ENCODE data around the gene MPL.

MPL gene

DNA sequence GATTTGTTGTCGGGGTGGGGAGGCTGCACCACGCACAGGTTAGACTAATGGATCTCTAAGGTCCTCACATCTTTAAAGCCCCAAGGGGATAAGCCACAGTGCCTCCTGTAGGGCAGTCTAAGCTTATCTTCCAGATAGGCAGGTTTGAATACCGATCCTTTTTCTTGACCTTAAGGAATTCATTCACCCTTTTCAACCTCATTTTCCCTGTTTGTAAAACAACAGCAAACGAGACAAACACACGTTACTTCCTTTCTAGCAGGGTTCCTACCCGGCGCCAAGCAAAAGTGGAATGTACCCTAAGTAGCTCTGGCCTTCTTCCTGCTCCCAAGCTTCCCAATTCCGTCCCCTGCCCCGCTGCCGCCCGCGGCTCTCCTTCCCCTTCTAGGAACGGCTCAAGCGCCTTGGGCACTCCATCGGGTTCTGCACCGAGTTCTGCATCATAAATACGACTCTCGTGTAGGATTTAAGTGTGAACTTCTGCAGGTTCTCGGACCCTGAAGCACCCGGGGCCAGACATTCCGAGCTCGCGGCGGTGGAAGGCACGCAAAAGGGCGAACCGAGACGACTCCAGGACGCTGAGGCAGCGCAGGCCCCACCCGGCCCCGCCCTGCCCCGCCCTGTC lies 20.6 kb downstream of the MPL start:
- DNase-seq (ENCODE audit: low spot score in 2 of 2) (no peak), ATAC-seq (replicated peaks; ENCODE audit: extremely low read depth, poor library complexity, severe bottlenecking) (peak; percentile 33)
- H3K36me3 Mint-ChIP-seq (ENCODE audit: insufficient read depth), result peaks cover 10% of the 10 kb centered on the region
- H3K9me3 Mint-ChIP-seq, result no peaks in the 10 kb centered on the region
- H3K4me3 Mint-ChIP-seq, result peak overlapping the region; percentile 77
- H3K4me1 Mint-ChIP-seq, result peaks cover 21% of the 10 kb centered on the region
- peak overlapping the region; percentile 82 for H3K27ac Mint-ChIP-seq (ENCODE audit: low read depth)
- H3K27me3 Mint-ChIP-seq, result no peaks in the 10 kb centered on the region

DNA sequence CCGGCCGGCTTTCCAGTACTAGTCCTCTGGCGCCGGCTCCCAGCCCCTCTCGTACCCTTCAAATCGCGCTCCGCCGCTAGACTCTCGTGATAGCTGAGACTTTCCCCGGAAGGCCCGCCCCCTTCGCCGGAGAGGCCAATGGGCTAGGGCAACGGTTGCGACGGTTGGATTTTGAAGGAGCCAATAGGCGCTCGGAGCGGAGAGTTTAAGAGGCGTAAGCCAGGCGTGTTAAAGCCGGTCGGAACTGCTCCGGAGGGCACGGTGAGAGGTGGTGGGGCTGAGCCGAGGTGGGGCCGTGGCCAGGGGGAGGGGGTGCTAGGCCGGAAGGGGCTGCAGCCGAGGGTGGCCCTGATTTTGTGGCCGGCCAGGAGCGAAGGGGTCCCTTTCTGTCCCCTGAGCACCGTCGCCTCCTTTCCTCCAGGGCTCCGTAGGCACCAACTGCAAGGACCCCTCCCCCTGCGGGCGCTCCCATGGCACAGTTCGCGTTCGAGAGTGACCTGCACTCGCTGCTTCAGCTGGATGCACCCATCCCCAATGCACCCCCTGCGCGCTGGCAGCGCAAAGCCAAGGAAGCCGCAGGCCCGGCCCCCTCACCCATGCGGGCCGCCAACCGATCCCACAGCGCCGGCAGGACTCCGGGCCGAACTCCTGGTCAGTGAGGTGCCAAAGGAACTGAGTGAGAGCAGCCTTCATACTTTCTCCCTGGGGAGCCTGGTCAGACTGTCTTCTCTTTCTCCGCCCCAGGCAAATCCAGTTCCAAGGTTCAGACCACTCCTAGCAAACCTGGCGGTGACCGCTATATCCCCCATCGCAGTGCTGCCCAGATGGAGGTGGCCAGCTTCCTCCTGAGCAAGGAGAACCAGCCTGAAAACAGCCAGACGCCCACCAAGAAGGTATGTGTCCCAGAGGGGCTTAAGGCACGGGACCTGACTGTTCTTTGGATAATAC lies 21.4 kb downstream of the MPL start, which contains the start of gene CDC20:
CDC20 (plus strand) TSS at position 236 of the 948 bp plus-strand sequence; CDS start at position 471, 235 bp downstream.
- H3K36me3 Mint-ChIP-seq (ENCODE audit: insufficient read depth), result peaks cover 14% of the 10 kb centered on the region

DNA sequence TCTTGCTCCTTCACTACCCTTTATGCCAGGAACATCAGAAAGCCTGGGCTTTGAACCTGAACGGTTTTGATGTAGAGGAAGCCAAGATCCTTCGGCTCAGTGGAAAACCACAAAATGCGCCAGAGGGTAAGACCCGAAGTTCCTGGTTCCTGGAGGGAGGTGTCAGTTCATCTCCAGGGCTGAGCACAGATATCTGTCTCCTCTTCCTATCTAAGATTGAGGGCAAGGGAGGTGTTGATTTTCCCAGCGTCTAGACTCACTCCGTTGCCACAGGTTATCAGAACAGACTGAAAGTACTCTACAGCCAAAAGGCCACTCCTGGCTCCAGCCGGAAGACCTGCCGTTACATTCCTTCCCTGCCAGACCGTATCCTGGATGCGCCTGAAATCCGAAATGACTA lies 22.1 kb downstream of the MPL start:
- Mint-ChIP-seq H3K4me3 (peak overlapping the region; percentile 77), H3K4me1 (peaks cover 26% of the 10 kb centered on the region), H3K9me3 (no peaks in the 10 kb centered on the region), H3K36me3 (ENCODE audit: insufficient read depth) (peaks cover 17% of the 10 kb centered on the region), H3K27ac (ENCODE audit: low read depth) (no peak overlapping the region), H3K27me3 (no peaks in the 10 kb centered on the region)
- DNase-seq (ENCODE audit: low spot score in 2 of 2), result no peak
- no peak for ATAC-seq (replicated peaks; ENCODE audit: extremely low read depth, poor library complexity, severe bottlenecking)

More for the DNA sequence above, 21.4 kb downstream of the MPL start, which contains the start of gene CDC20:
- Mint-ChIP-seq H3K9me3 (no peaks in the 10 kb centered on the region), H3K27me3 (no peaks in the 10 kb centered on the region), H3K4me1 (peaks cover 25% of the 10 kb centered on the region), H3K27ac (ENCODE audit: low read depth) (peak within 1 kb of the TSS; percentile 82), H3K4me3 (peak within 1 kb of the TSS; percentile 77)
- ATAC-seq (replicated peaks; ENCODE audit: extremely low read depth, poor library complexity, severe bottlenecking) (peak; percentile 100), DNase-seq (ENCODE audit: low spot score in 2 of 2) (peak; percentile 92 to 94)

DNA sequence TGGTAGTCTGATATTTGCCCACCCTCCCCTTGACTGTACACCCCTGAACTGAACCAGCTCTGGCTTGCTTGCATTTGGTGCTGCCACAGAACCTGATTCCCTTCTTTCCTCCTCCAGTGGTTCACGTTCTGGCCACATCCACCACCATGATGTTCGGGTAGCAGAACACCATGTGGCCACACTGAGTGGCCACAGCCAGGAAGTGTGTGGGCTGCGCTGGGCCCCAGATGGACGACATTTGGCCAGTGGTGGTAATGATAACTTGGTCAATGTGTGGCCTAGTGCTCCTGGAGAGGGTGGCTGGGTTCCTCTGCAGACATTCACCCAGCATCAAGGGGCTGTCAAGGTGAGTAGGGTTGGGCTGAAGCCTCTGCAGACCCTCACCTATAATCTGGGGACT lies 23.0 kb downstream of the MPL start:
- Mint-ChIP-seq H3K36me3 (ENCODE audit: insufficient read depth) (peaks cover 18% of the 10 kb centered on the region), H3K27me3 (no peaks in the 10 kb centered on the region), H3K27ac (ENCODE audit: low read depth) (no peak overlapping the region), H3K9me3 (no peaks in the 10 kb centered on the region), H3K4me1 (peaks cover 34% of the 10 kb centered on the region), H3K4me3 (no peak overlapping the region)
- DNase-seq (ENCODE audit: low spot score in 2 of 2), result no peak
- no peak for ATAC-seq (replicated peaks; ENCODE audit: extremely low read depth, poor library complexity, severe bottlenecking)

DNA sequence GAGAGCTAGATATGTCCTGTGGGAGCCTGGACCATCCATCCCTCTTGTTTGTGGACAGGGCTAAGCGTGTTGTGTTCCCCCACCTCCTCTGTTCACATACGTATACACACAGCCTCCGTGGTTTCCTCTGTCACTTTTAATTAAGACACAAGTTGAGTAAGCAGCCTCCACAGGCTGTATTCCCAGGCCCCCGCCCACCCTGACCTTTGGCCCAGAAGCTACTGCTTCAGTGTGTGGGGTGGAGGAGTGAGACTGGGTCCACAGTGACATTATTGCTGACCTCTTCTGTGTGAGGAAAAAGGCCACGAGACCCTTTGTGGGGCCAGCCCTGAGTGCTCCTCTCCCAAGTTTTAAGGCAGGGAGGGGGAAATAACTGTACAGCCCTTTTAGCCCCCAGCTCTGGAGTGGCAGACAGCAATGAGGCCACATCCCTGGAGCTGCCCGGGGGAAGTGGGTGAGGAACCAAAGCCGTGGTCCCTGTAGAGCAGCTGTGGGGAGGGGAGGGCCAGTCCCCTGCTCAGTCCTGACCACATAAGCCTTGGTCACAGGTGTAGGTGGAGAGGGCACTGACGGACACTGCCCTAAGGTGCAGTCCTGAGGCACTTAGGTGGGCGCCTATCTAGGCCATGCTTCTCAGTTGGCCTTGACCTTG lies 25.8 kb downstream of the MPL start:
- DNase-seq (ENCODE audit: low spot score in 2 of 2) (no peak), ATAC-seq (replicated peaks; ENCODE audit: extremely low read depth, poor library complexity, severe bottlenecking) (no peak)
- no peaks in the 10 kb centered on the region for H3K27me3 Mint-ChIP-seq
- H3K4me1 Mint-ChIP-seq, result peaks cover 48% of the 10 kb centered on the region
- no peaks in the 10 kb centered on the region for H3K9me3 Mint-ChIP-seq
- H3K27ac Mint-ChIP-seq (ENCODE audit: low read depth), result no peak overlapping the region
- no peak overlapping the region for H3K4me3 Mint-ChIP-seq
- peaks cover 22% of the 10 kb centered on the region for H3K36me3 Mint-ChIP-seq (ENCODE audit: insufficient read depth)

DNA sequence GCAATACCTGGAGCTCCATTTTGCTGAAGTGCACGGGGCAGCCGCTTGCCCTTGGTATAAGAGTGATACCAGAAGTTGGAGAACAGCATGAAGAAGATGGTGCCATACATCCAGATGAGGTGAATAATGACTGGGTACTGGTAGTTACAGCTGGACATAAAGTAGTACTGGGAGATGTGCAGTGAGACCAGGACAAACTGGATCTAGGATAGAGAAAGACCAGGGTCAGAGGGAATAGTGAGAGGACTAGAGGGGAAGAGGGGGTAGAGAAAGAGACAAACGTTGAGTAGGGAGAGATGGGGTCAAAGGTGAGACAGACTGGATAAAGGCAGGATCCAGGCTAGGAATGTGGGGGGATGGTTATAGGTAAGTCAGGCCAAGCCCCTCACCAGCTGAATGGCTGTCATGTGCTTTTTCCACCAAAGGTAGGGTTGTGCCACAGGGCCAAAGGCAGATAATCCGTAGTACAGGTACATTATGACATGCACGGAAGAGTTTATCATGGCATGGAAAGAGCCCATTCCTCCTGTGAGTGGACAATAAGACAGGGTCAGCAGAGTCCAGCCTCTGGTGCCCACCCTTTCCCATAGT lies 26.4 kb downstream of the MPL start:
- DNase-seq (ENCODE audit: low spot score in 2 of 2) (no peak), ATAC-seq (replicated peaks; ENCODE audit: extremely low read depth, poor library complexity, severe bottlenecking) (no peak)
- H3K36me3 Mint-ChIP-seq (ENCODE audit: insufficient read depth), result peaks cover 20% of the 10 kb centered on the region
- no peaks in the 10 kb centered on the region for H3K9me3 Mint-ChIP-seq
- no peaks in the 10 kb centered on the region for H3K27me3 Mint-ChIP-seq
- H3K4me1 Mint-ChIP-seq, result peaks cover 47% of the 10 kb centered on the region
- H3K4me3 Mint-ChIP-seq, result no peak overlapping the region
- H3K27ac Mint-ChIP-seq (ENCODE audit: low read depth), result peak overlapping the region; percentile 26

DNA sequence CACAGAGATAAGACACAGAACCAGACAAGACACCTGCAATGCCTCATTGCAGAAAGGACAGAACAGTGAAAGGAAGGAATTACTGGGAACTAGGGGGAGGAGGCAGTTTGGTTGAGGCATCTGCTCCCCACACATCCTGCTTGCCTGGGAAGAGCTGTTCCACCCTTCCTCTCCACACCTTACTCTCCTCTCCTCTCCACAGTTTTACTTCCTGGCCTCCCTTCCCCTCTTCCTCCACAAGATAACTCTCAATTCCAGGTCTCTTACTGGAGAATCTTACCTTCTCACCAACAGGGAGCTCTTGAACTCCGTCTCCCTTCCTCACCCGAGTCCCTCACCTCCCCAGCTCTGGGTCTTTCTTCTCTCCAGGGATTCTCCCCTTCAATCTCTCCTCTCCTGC lies 28.1 kb downstream of the MPL start:
- ATAC-seq (replicated peaks; ENCODE audit: extremely low read depth, poor library complexity, severe bottlenecking), result no peak
- H3K36me3 Mint-ChIP-seq (ENCODE audit: insufficient read depth), result peaks cover 20% of the 10 kb centered on the region
- H3K4me1 Mint-ChIP-seq, result peaks cover 42% of the 10 kb centered on the region

DNA sequence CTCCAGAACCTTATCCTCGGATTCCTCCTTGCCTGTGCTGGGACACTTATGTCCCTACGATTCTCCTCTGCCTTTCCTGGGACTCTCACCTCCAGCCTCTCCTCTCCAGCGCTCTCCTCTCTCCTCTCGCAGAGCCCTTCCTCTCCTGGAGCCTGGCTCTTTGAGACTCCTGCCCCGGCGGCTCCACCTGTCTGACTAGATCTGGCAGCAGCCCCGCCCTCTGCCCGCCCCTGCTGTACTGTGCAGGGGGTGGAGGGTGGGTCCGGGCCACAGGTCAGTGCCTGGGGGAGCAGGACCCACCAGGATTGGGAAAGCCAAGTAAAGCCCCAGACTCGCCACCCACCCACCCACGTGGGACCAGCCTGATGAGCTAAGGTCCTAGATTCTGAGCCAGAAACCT lies 28.6 kb downstream of the MPL start:
- Mint-ChIP-seq H3K4me1 (peaks cover 44% of the 10 kb centered on the region), H3K4me3 (peak overlapping the region; percentile 86), H3K9me3 (no peaks in the 10 kb centered on the region), H3K27ac (ENCODE audit: low read depth) (peak overlapping the region; percentile 97), H3K27me3 (no peaks in the 10 kb centered on the region), H3K36me3 (ENCODE audit: insufficient read depth) (peaks cover 20% of the 10 kb centered on the region)
- ATAC-seq (replicated peaks; ENCODE audit: extremely low read depth, poor library complexity, severe bottlenecking), result no peak
- DNase-seq (ENCODE audit: low spot score in 2 of 2), result no peak

More for the DNA sequence above, 28.1 kb downstream of the MPL start:
- Mint-ChIP-seq H3K27ac (ENCODE audit: low read depth) (peak overlapping the region; percentile 97), H3K4me3 (peak overlapping the region; percentile 86), H3K27me3 (no peaks in the 10 kb centered on the region), H3K9me3 (no peaks in the 10 kb centered on the region)
- no peak for DNase-seq (ENCODE audit: low spot score in 2 of 2)

DNA sequence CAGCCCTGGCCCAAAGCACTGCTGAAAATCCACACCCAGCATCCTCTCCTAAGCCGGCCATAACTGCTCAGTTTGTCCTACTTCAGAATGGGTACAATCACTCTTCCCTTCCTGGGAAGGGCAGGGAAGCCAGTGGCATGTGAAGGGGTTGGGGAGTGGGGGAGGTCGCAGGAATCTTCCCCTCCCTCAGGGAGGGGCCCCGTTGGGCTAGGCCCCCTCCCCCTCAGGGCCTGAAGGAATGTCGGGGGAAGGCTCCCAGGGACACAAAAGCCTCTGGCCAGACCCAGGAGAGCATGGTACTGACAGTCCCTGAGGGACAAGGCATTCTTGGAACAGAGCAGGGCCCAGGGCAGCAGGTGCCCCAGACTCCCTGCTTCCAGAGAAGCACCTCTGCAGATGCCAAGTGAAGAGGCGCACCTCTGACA lies 29.0 kb downstream of the MPL start:
- peak overlapping the region; percentile 86 for H3K4me3 Mint-ChIP-seq
- no peaks in the 10 kb centered on the region for H3K27me3 Mint-ChIP-seq
- no peak for DNase-seq (ENCODE audit: low spot score in 2 of 2)
- H3K9me3 Mint-ChIP-seq, result no peaks in the 10 kb centered on the region
- H3K4me1 Mint-ChIP-seq, result peaks cover 44% of the 10 kb centered on the region
- H3K27ac Mint-ChIP-seq (ENCODE audit: low read depth), result peak overlapping the region; percentile 97
- ATAC-seq (replicated peaks; ENCODE audit: extremely low read depth, poor library complexity, severe bottlenecking), result no peak
- peaks cover 20% of the 10 kb centered on the region for H3K36me3 Mint-ChIP-seq (ENCODE audit: insufficient read depth)

DNA sequence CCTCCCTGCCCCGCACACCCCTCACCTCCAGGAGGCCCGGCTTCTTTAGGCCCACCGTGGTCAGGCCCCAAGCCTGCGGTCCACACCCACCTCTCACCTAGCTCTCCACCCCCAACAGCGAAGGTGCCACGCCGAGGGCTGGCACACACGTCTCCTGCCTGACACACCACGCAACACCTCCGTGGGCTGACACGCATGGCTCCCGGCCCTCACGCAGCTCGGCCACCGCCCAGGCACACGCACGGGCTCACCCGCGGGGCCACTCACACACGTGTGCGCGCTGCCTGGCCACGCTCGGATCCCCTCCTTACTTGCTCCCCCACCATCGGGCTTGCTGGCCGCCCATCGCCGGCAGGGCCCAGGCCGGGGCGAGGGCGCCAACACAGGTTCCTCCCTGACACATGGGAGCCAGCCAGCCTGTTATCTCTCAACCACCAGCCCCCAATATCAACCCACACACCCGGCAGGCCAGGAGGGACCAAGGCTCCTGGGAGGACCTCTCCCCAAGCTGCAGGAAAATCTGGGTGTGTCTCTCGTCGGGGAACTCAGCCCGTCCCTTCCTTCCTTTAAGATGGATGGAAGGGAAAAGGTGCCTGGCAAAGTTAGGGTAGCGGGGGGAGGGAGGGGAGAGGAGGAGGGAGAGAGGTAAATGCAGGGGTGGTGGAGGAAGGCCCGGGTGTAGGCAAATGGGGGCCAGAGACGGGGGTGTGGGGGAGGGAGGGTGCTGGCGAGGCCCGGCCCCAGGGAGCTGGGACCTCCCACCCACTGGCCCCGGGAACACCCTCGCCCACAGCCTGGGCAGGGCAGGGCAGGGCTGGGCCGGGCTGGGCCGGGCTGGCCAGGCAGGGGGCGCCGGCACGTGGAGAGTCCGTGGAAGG lies 29.6 kb downstream of the MPL start:
- DNase-seq (ENCODE audit: low spot score in 2 of 2) (peak in 1 of 2 donors; percentile 16), ATAC-seq (replicated peaks; ENCODE audit: extremely low read depth, poor library complexity, severe bottlenecking) (peak; percentile 38)
- peaks cover 20% of the 10 kb centered on the region for H3K36me3 Mint-ChIP-seq (ENCODE audit: insufficient read depth)
- H3K4me3 Mint-ChIP-seq, result peak overlapping the region; percentile 86
- H3K27ac Mint-ChIP-seq (ENCODE audit: low read depth), result peak overlapping the region; percentile 97
- H3K27me3 Mint-ChIP-seq, result no peaks in the 10 kb centered on the region
- peaks cover 44% of the 10 kb centered on the region for H3K4me1 Mint-ChIP-seq
- H3K9me3 Mint-ChIP-seq, result no peaks in the 10 kb centered on the region

DNA sequence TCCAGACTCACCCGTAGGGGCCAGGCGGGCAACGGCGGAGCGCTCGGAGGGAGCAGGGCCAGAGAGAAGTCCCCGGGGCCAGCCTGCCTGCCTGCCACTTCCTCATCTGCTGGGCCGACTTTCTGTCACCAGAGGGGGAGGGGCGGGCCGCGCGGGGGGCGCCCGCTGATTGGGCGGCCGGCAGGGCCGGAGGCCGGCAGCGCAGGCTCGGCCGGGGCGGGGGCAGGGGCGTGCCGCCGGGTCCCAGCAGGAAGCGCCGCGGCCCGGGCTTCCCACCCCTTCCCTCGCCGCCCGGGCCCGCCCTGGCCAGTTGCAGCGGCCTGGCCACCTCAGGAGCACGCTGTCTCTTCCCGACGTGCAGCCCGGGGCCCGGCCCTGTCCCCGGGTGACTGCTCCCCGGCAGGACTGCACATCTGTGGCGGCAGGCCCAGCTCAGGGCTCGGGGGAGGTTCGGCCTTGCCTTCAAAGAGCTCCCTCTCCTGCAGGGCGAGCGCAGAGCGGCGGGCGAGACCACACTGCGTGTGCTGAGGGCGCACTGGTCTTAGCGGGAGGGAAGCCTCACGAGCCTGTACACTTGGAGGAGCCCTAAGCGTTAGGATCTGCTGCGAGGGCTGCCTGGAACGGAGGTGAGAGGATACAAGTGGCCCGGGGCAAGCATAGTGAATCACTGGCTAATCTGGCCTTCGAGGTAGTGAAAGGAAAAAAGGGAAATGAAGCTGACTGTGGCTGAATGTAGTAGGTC lies 30.5 kb downstream of the MPL start, which contains the start of gene ELOVL1:
ELOVL1 (minus strand) TSS at position 108 of the 742 bp plus-strand sequence. CDS start 2,402 bp downstream, outside the sequence.
- no peaks in the 10 kb centered on the region for H3K27me3 Mint-ChIP-seq
- H3K36me3 Mint-ChIP-seq (ENCODE audit: insufficient read depth), result peaks cover 14% of the 10 kb centered on the region
- peaks cover 44% of the 10 kb centered on the region for H3K4me1 Mint-ChIP-seq
- peak within 1 kb of the TSS; percentile 97 for H3K27ac Mint-ChIP-seq (ENCODE audit: low read depth)
- H3K4me3 Mint-ChIP-seq, result peak within 1 kb of the TSS; percentile 86
- peak; percentile 72 for ATAC-seq (replicated peaks; ENCODE audit: extremely low read depth, poor library complexity, severe bottlenecking)
- no peaks in the 10 kb centered on the region for H3K9me3 Mint-ChIP-seq
- peak; percentile 55 to 59 for DNase-seq (ENCODE audit: low spot score in 2 of 2)
